ENCODE measurements around the gene PLA2G6.

The PLA2G6 gene

GRCh38 chr22:38067761-38068360 lies 113.8 kb downstream of the PLA2G6 start:
- Histone ChIP-seq H3K9me3 (replicated peaks in 1 of 2; ENCODE audit: control insufficient read depth in 2 of 2, insufficient read depth in 1 of 2, low read depth in 1 of 2, low read length in 2 of 2) (no peaks in the 10 kb centered on the region), H3K27ac (replicated peaks; ENCODE audit: low read length) (no peak overlapping the region)

GRCh38 chr22:38067028-38067415 lies 114.6 kb downstream of the PLA2G6 start:
- H2BK12ac ChIP-seq (ENCODE audit: low read length), result no peak overlapping the region
- H3K23ac ChIP-seq (ENCODE audit: low read depth, low read length, poor library complexity), result no peak overlapping the region
- H3K14ac ChIP-seq (ENCODE audit: low read length), result no peak overlapping the region
- H3K9me3 ChIP-seq (replicated peaks in 1 of 2; ENCODE audit: control insufficient read depth in 2 of 2, insufficient read depth in 1 of 2, low read depth in 1 of 2, low read length in 2 of 2), result no peaks in the 10 kb centered on the region
- no peak overlapping the region for H4K8ac ChIP-seq (ENCODE audit: low read depth, low read length)
- H3K4ac ChIP-seq (ENCODE audit: low read length), result no peak overlapping the region
- H3K4me2 ChIP-seq (ENCODE audit: insufficient read depth, low read length, poor library complexity, severe bottlenecking), result no peak overlapping the region
- no CpG with 5 or more reads among the region's 8 CpGs for WGBS, 2 donors (ENCODE audit: extremely low coverage in 2 of 2, insufficient read length in 2 of 2, insufficient replicate concordance in 1 of 2)
- H2BK120ac ChIP-seq (ENCODE audit: low read depth, low read length), result no peak overlapping the region
- H3K4me3 ChIP-seq (ENCODE audit: low read length in 2 of 2), result no peak overlapping the region
- no peak overlapping the region for H3K27ac ChIP-seq (replicated peaks; ENCODE audit: low read length)
- no peak overlapping the region for H2BK15ac ChIP-seq (ENCODE audit: low read length)
- no peak overlapping the region for H2AK5ac ChIP-seq (ENCODE audit: low read depth, low read length)
- no peak overlapping the region for H2BK5ac ChIP-seq (ENCODE audit: low read length)
- H3K18ac ChIP-seq (ENCODE audit: low read length), result no peak overlapping the region
- DNase-seq (ENCODE audit: low spot score), result no peak
- peaks cover 1% of the 10 kb centered on the region for H3K79me1 ChIP-seq (ENCODE audit: low read depth, low read length)
- H3K9ac ChIP-seq (ENCODE audit: low read depth, low read length, poor library complexity), result no peak overlapping the region
- peaks cover 6 to 9% of the 10 kb centered on the region in 2 donors for H3K4me1 ChIP-seq (ENCODE audit: control insufficient read depth in 2 of 2, insufficient read depth in 1 of 2, low read depth in 1 of 2, low read length in 2 of 2)
- no peak overlapping the region for H2AFZ ChIP-seq (ENCODE audit: low read length)
- H3K27me3 ChIP-seq (ENCODE audit: control insufficient read depth in 3 of 3, insufficient read depth in 3 of 3, low read depth in 1 of 3, low read length in 3 of 3), result no peaks in the 10 kb centered on the region
- H4K91ac ChIP-seq (ENCODE audit: low read depth, low read length, poor library complexity), result no peak overlapping the region
- H3K36me3 ChIP-seq (replicated peaks in 1 of 2; ENCODE audit: control insufficient read depth in 2 of 2, insufficient read depth in 2 of 2, low read length in 2 of 2), result peaks cover 20 to 50% of the 10 kb centered on the region in 2 donors

More at GRCh38 chr22:38067761-38068360, 113.8 kb downstream of the PLA2G6 start:
- Histone ChIP-seq H2BK12ac (ENCODE audit: low read length) (peak overlapping the region; percentile 2), H3K4ac (ENCODE audit: low read length) (no peak overlapping the region), H3K23ac (ENCODE audit: low read depth, low read length, poor library complexity) (no peak overlapping the region), H3K4me1 (ENCODE audit: control insufficient read depth in 2 of 2, insufficient read depth in 1 of 2, low read depth in 1 of 2, low read length in 2 of 2) (peaks cover 6 to 9% of the 10 kb centered on the region in 2 donors), H3K27me3 (ENCODE audit: control insufficient read depth in 3 of 3, insufficient read depth in 3 of 3, low read depth in 1 of 3, low read length in 3 of 3) (no peaks in the 10 kb centered on the region), H3K14ac (ENCODE audit: low read length) (no peak overlapping the region), H2AK5ac (ENCODE audit: low read depth, low read length) (peak overlapping the region; percentile 92), H2BK15ac (ENCODE audit: low read length) (no peak overlapping the region), H3K36me3 (replicated peaks in 1 of 2; ENCODE audit: control insufficient read depth in 2 of 2, insufficient read depth in 2 of 2, low read length in 2 of 2) (peaks cover 24 to 54% of the 10 kb centered on the region in 2 donors), H4K91ac (ENCODE audit: low read depth, low read length, poor library complexity) (no peak overlapping the region), H2BK5ac (ENCODE audit: low read length) (no peak overlapping the region), H3K4me2 (ENCODE audit: insufficient read depth, low read length, poor library complexity, severe bottlenecking) (no peak overlapping the region), H3K18ac (ENCODE audit: low read length) (no peak overlapping the region), H3K4me3 (ENCODE audit: low read length in 2 of 2) (no peak overlapping the region), H3K9ac (ENCODE audit: low read depth, low read length, poor library complexity) (peak overlapping the region; percentile 44), H3K79me1 (ENCODE audit: low read depth, low read length) (peaks cover 1% of the 10 kb centered on the region), H4K8ac (ENCODE audit: low read depth, low read length) (no peak overlapping the region), H2AFZ (ENCODE audit: low read length) (no peak overlapping the region), H2BK120ac (ENCODE audit: low read depth, low read length) (no peak overlapping the region)
- no CpG with 5 or more reads among the region's 13 CpGs for WGBS, 2 donors (ENCODE audit: extremely low coverage in 2 of 2, insufficient read length in 2 of 2, insufficient replicate concordance in 1 of 2)
- DNase-seq (ENCODE audit: low spot score), result no peak

GRCh38 chr22:38066381-38067027 lies 115.1 kb downstream of the PLA2G6 start:
- Histone ChIP-seq H3K79me1 (ENCODE audit: low read depth, low read length) (peaks cover 1% of the 10 kb centered on the region), H3K14ac (ENCODE audit: low read length) (no peak overlapping the region), H3K4me1 (ENCODE audit: control insufficient read depth in 2 of 2, insufficient read depth in 1 of 2, low read depth in 1 of 2, low read length in 2 of 2) (peaks cover 6 to 9% of the 10 kb centered on the region in 2 donors), H2BK15ac (ENCODE audit: low read length) (no peak overlapping the region), H4K8ac (ENCODE audit: low read depth, low read length) (no peak overlapping the region), H3K4me2 (ENCODE audit: insufficient read depth, low read length, poor library complexity, severe bottlenecking) (no peak overlapping the region), H3K18ac (ENCODE audit: low read length) (no peak overlapping the region), H2AFZ (ENCODE audit: low read length) (no peak overlapping the region), H3K23ac (ENCODE audit: low read depth, low read length, poor library complexity) (no peak overlapping the region), H3K27me3 (ENCODE audit: control insufficient read depth in 3 of 3, insufficient read depth in 3 of 3, low read depth in 1 of 3, low read length in 3 of 3) (no peaks in the 10 kb centered on the region), H3K27ac (replicated peaks; ENCODE audit: low read length) (no peak overlapping the region), H3K36me3 (replicated peaks in 1 of 2; ENCODE audit: control insufficient read depth in 2 of 2, insufficient read depth in 2 of 2, low read length in 2 of 2) (peaks cover 18 to 45% of the 10 kb centered on the region in 2 donors), H2BK5ac (ENCODE audit: low read length) (no peak overlapping the region), H2BK12ac (ENCODE audit: low read length) (peak overlapping the region; percentile 90), H3K4me3 (ENCODE audit: low read length in 2 of 2) (no peak overlapping the region), H3K9ac (ENCODE audit: low read depth, low read length, poor library complexity) (no peak overlapping the region), H3K9me3 (replicated peaks in 1 of 2; ENCODE audit: control insufficient read depth in 2 of 2, insufficient read depth in 1 of 2, low read depth in 1 of 2, low read length in 2 of 2) (no peaks in the 10 kb centered on the region), H4K91ac (ENCODE audit: low read depth, low read length, poor library complexity) (peak overlapping the region; percentile 65), H2AK5ac (ENCODE audit: low read depth, low read length) (no peak overlapping the region), H3K4ac (ENCODE audit: low read length) (no peak overlapping the region), H2BK120ac (ENCODE audit: low read depth, low read length) (no peak overlapping the region)
- no peak for DNase-seq (ENCODE audit: low spot score)
- WGBS, 2 donors (ENCODE audit: extremely low coverage in 2 of 2, insufficient read length in 2 of 2, insufficient replicate concordance in 1 of 2), result no CpG with 5 or more reads among the region's 13 CpGs

- H4K8ac ChIP-seq (ENCODE audit: low read depth, low read length), result peak overlapping the region; percentile 17
- H3K36me3 ChIP-seq (replicated peaks in 1 of 2; ENCODE audit: control insufficient read depth in 2 of 2, insufficient read depth in 2 of 2, low read length in 2 of 2), result peaks cover 18 to 46% of the 10 kb centered on the region in 2 donors
- H3K27me3 ChIP-seq (ENCODE audit: control insufficient read depth in 3 of 3, insufficient read depth in 3 of 3, low read depth in 1 of 3, low read length in 3 of 3), result no peaks in the 10 kb centered on the region
- H3K9ac ChIP-seq (ENCODE audit: low read depth, low read length, poor library complexity), result no peak overlapping the region
- H3K9me3 ChIP-seq (replicated peaks in 1 of 2; ENCODE audit: control insufficient read depth in 2 of 2, insufficient read depth in 1 of 2, low read depth in 1 of 2, low read length in 2 of 2), result no peaks in the 10 kb centered on the region
- H3K79me1 ChIP-seq (ENCODE audit: low read depth, low read length), result peaks cover 1% of the 10 kb centered on the region
- DNase-seq (ENCODE audit: low spot score), result no peak
- no CpG with 5 or more reads among the region's 8 CpGs for WGBS, 2 donors (ENCODE audit: extremely low coverage in 2 of 2, insufficient read length in 2 of 2, insufficient replicate concordance in 1 of 2)
- no peak overlapping the region for H3K4me3 ChIP-seq (ENCODE audit: low read length in 2 of 2)
- H3K14ac ChIP-seq (ENCODE audit: low read length), result no peak overlapping the region
- no peak overlapping the region for H3K4ac ChIP-seq (ENCODE audit: low read length)
- H2BK12ac ChIP-seq (ENCODE audit: low read length), result no peak overlapping the region
- no peak overlapping the region for H3K23ac ChIP-seq (ENCODE audit: low read depth, low read length, poor library complexity)
- H3K4me1 ChIP-seq (ENCODE audit: control insufficient read depth in 2 of 2, insufficient read depth in 1 of 2, low read depth in 1 of 2, low read length in 2 of 2), result peaks cover 4 to 9% of the 10 kb centered on the region in 2 donors
- no peak overlapping the region for H3K18ac ChIP-seq (ENCODE audit: low read length)
- H4K91ac ChIP-seq (ENCODE audit: low read depth, low read length, poor library complexity), result no peak overlapping the region
- H2AFZ ChIP-seq (ENCODE audit: low read length), result no peak overlapping the region
- no peak overlapping the region for H2BK15ac ChIP-seq (ENCODE audit: low read length)
- H2BK5ac ChIP-seq (ENCODE audit: low read length), result no peak overlapping the region
- no peak overlapping the region for H2AK5ac ChIP-seq (ENCODE audit: low read depth, low read length)
- no peak overlapping the region for H2BK120ac ChIP-seq (ENCODE audit: low read depth, low read length)
- no peak overlapping the region for H3K27ac ChIP-seq (replicated peaks; ENCODE audit: low read length)
- H3K4me2 ChIP-seq (ENCODE audit: insufficient read depth, low read length, poor library complexity, severe bottlenecking), result no peak overlapping the region
Observed at GRCh38 chr22:38065539-38065938, 116.1 kb downstream of the PLA2G6 start.

All from neuronal stem cell (in vitro differentiated cells).